OCI-LY1 (cell line): ENCODE results near the gene MYO10.

Experiments used
- H2AFZ ChIP-seq: fragments of 200-600 bp; sonication (generic), shearing (Covaris generic); 2 replicates; pipeline ENCODE4 v1.6.0; 2014; ENCODE audit warnings: antibody characterized with exemption, mild to moderate bottlenecking, low read length
- H3F3A ChIP-seq: fragments of 200-600 bp; sonication (generic), shearing (Covaris generic); 2 replicates; pipeline ENCODE4 v1.6.0; 2014; ENCODE audit warnings: mild to moderate bottlenecking, antibody characterized with exemption, low read length, moderate library complexity; ENCODE audit not compliant: insufficient read depth
- H3K27ac ChIP-seq: fragments of 200-600 bp; sonication (generic); 2 replicates; pipeline ENCODE4 v1.5.1; 2014; ENCODE audit warnings: low read length, mixed run types, mild to moderate bottlenecking, low read depth; ENCODE audit not compliant: poor library complexity, severe bottlenecking
- H3K27me3 ChIP-seq: fragments of 200-600 bp; sonication (generic); 2 replicates; pipeline ENCODE4 v1.6.0; 2014; ENCODE audit warnings: antibody characterized with exemption, mild to moderate bottlenecking, low read length, moderate library complexity; ENCODE audit not compliant: insufficient read depth
- H3K36me3 ChIP-seq: fragments of 200-600 bp; sonication (generic); 2 replicates; pipeline ENCODE4 v1.6.1; 2014; ENCODE audit warnings: mild to moderate bottlenecking, antibody characterized with exemption, low read length, moderate library complexity, mixed read lengths; ENCODE audit not compliant: insufficient read depth
- H3K4me1 ChIP-seq: fragments of 200-600 bp; sonication (generic); 2 replicates; pipeline ENCODE4 v1.5.1; 2014; ENCODE audit warnings: mild to moderate bottlenecking, low read length, moderate library complexity; ENCODE audit not compliant: insufficient read depth, severe bottlenecking
- H3K4me2 ChIP-seq: fragments of 200-600 bp; sonication (generic), shearing (Covaris generic); 2 replicates; pipeline ENCODE4 v1.6.1; 2014; ENCODE audit warnings: low read length
- H3K4me3 ChIP-seq: fragments of 200-600 bp; sonication (generic); 2 replicates; pipeline ENCODE4 v1.5.1; 2014; ENCODE audit warnings: low read length, low read depth, mild to moderate bottlenecking, mixed read lengths; ENCODE audit not compliant: poor library complexity, severe bottlenecking
- H3K79me2 ChIP-seq: fragments of 200-600 bp; shearing (Covaris generic); 2 replicates; pipeline ENCODE4 v1.6.1; 2016; ENCODE audit warnings: mixed run types, low read length, mixed read lengths; ENCODE audit not compliant: insufficient read depth
- H3K9ac ChIP-seq: fragments of 200-600 bp; sonication (generic), shearing (Covaris generic); 2 replicates; pipeline ENCODE4 v1.6.1; 2014; ENCODE audit warnings: mild to moderate bottlenecking, low read length, mixed read lengths
- H3K9me2 ChIP-seq: fragments of 200-600 bp; sonication (generic), shearing (Covaris generic); 2 replicates; pipeline ENCODE4 v1.6.1; 2014; ENCODE audit warnings: low read depth, mild to moderate bottlenecking, low read length, mixed read lengths
- H3K9me3 ChIP-seq: fragments of 200-600 bp; shearing (Covaris generic); 2 replicates; pipeline ENCODE4 v1.6.1; 2014; ENCODE audit warnings: low read length, mixed read lengths
- H4K20me1 ChIP-seq: fragments of 200-600 bp; sonication (generic), shearing (Covaris generic); 2 replicates; pipeline ENCODE4 v1.6.0; 2016; ENCODE audit warnings: mild to moderate bottlenecking, low read length; ENCODE audit not compliant: insufficient read depth
- EZH2 ChIP-seq: fragments of 200-600 bp; sonication (generic), shearing (Covaris generic); IDR thresholded peaks from 2 replicates; pipeline ENCODE4 v1.8.0; 2017; ENCODE audit warnings: borderline replicate concordance, mixed run types, mild to moderate bottlenecking, antibody characterized with exemption, low read length, moderate library complexity, mixed read lengths
- TF ChIP-seq, protein P1 (sequence below): fragments of 200-600 bp; sonication (generic), shearing (Covaris generic); IDR thresholded peaks from 2 replicates; pipeline ENCODE4 v1.5.1; 2017; ENCODE audit warnings: mild to moderate bottlenecking, antibody characterized with exemption, low read length, moderate library complexity, mixed read lengths

MYO10 gene

DNA sequence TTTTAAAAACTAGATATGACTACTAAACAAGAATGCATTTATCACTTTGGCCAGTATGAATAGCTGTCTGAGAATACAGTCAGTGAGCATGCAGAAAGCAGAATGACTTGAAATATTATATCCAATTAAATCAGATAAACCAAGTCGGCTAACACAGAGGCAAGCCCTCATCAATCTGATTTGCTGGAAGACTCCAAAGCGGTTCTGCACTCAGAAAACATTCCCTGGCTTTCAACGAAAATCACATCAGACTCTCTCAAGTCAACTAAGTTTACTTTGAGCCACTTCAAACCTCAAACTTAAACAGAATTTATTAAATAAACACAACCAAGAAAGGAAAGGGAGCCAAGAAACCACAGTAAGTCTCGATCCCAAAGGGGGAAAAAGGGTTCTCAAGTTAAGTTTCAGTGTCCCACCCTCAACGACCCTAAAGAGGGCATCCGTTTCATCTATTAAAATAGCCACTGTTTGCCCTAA is 1.4 kb downstream of the MYO10 start:
- no peak overlapping the region for H3K9ac ChIP-seq
- H4K20me1 ChIP-seq = no peaks in the 10 kb centered on the region
- H3K79me2 ChIP-seq = no peaks in the 10 kb centered on the region
- H2AFZ ChIP-seq = no peak overlapping the region
- H3K4me3 ChIP-seq = no peak overlapping the region
- no peak overlapping the region for H3K4me2 ChIP-seq
- H3K9me2 ChIP-seq = no peaks in the 10 kb centered on the region
- H3K27me3 ChIP-seq = no peaks in the 10 kb centered on the region; the same call in 1 of the 2 replicates
- TF ChIP-seq, protein P1, sequence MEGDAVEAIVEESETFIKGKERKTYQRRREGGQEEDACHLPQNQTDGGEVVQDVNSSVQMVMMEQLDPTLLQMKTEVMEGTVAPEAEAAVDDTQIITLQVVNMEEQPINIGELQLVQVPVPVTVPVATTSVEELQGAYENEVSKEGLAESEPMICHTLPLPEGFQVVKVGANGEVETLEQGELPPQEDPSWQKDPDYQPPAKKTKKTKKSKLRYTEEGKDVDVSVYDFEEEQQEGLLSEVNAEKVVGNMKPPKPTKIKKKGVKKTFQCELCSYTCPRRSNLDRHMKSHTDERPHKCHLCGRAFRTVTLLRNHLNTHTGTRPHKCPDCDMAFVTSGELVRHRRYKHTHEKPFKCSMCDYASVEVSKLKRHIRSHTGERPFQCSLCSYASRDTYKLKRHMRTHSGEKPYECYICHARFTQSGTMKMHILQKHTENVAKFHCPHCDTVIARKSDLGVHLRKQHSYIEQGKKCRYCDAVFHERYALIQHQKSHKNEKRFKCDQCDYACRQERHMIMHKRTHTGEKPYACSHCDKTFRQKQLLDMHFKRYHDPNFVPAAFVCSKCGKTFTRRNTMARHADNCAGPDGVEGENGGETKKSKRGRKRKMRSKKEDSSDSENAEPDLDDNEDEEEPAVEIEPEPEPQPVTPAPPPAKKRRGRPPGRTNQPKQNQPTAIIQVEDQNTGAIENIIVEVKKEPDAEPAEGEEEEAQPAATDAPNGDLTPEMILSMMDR = no peak
- TF ChIP-seq EZH2 = no peak
- no peaks in the 10 kb centered on the region for H3F3A ChIP-seq
- no peaks in the 10 kb centered on the region for H3K36me3 ChIP-seq
- no peak overlapping the region for H3K27ac ChIP-seq
- peaks cover 6% of the 10 kb centered on the region for H3K4me1 ChIP-seq
- no peaks in the 10 kb centered on the region for H3K9me3 ChIP-seq

GRCh38 chr5:16934123-16934522 is 2.0 kb downstream of the MYO10 start:
- Histone ChIP-seq H3K9me2 (no peaks in the 10 kb centered on the region), H3K4me3 (no peak overlapping the region), H3K9me3 (no peaks in the 10 kb centered on the region), H3K4me2 (no peak overlapping the region), H3K27me3 (no peaks in the 10 kb centered on the region; the same call in 1 of the 2 replicates), H3K4me1 (peaks cover 6% of the 10 kb centered on the region), H3K36me3 (no peaks in the 10 kb centered on the region), H2AFZ (no peak overlapping the region), H3K9ac (no peak overlapping the region), H3K27ac (no peak overlapping the region), H4K20me1 (no peaks in the 10 kb centered on the region), H3F3A (no peaks in the 10 kb centered on the region), H3K79me2 (no peaks in the 10 kb centered on the region)
- TF ChIP-seq, protein P1 = peak; percentile 76
- no peak for TF ChIP-seq EZH2

DNA sequence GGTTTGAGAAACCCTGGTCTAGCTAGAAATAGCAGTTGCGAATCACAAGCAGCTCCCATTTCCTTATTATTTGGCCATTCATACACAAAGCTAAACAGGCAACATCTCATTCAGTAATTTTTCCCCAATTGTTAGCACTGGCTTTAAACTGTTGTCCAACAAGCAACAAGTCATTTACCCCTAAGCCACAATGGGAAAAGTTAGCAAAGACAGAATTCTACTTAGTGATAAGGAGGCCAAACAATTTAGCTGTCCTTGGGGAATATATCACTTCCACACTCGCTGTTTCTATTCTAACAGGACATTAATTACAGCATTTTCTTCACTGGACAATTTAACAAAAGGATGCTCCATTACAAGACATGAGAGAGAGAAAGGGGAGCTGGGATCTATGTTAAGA is 2.8 kb downstream of the MYO10 start:
- H4K20me1 ChIP-seq = no peaks in the 10 kb centered on the region
- TF ChIP-seq EZH2 = no peak
- no peak overlapping the region for H3K4me3 ChIP-seq
- H3K79me2 ChIP-seq = no peaks in the 10 kb centered on the region
- H3K9ac ChIP-seq = no peak overlapping the region
- no peak overlapping the region for H3K4me2 ChIP-seq
- H3K36me3 ChIP-seq = no peaks in the 10 kb centered on the region
- H3K4me1 ChIP-seq = peaks cover 6% of the 10 kb centered on the region
- H2AFZ ChIP-seq = no peak overlapping the region
- no peaks in the 10 kb centered on the region; the same call in 1 of the 2 replicates for H3K27me3 ChIP-seq
- H3K9me2 ChIP-seq = no peaks in the 10 kb centered on the region
- H3K27ac ChIP-seq = no peak overlapping the region
- no peaks in the 10 kb centered on the region for H3F3A ChIP-seq
- H3K9me3 ChIP-seq = no peaks in the 10 kb centered on the region

DNA sequence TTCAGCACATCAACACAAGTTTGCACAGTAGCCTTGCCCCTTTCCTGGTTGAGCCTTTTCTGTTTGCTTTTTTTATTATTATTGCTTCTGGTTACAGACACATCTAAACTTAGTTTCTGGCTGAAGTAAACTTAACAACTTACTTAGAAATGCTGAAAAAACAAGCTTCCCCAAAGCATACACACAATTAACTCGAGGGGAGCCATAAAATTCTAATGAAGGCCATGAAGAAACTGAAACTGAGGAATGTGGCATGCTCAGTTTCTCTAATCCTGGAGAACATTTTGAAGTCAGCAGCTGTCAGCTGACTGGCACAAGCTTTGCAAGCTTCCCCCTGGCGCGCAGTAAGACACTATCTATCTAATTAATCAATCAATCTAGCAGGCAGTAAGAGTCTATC is 3.7 kb downstream of the MYO10 start:
- Histone ChIP-seq H3K27me3 (no peaks in the 10 kb centered on the region; the same call in 1 of the 2 replicates), H3F3A (no peaks in the 10 kb centered on the region), H3K27ac (no peak overlapping the region), H3K9me3 (no peaks in the 10 kb centered on the region), H4K20me1 (no peaks in the 10 kb centered on the region), H3K4me2 (no peak overlapping the region), H3K9me2 (no peaks in the 10 kb centered on the region), H3K4me3 (no peak overlapping the region), H3K79me2 (no peaks in the 10 kb centered on the region), H2AFZ (no peak overlapping the region), H3K36me3 (no peaks in the 10 kb centered on the region), H3K4me1 (peaks cover 6% of the 10 kb centered on the region), H3K9ac (no peak overlapping the region)
- TF ChIP-seq EZH2 = no peak
- TF ChIP-seq, protein P1 = no peak
